HG03196 (cell line): ENCODE data around the gene FNDC3B.
"Not testable (repeated sequence)": the region's sequence is repeated elsewhere in the genome, so short reads cannot be mapped to it uniquely, and the experiment has no call there.

Source experiments
- ATAC-seq: cut with Tn5 transposase; IDR thresholded peaks from one replicate; pipeline ENCODE4 v1.9.1; 2021; ENCODE audit not compliant: unreplicated experiment

The FNDC3B gene

DNA sequence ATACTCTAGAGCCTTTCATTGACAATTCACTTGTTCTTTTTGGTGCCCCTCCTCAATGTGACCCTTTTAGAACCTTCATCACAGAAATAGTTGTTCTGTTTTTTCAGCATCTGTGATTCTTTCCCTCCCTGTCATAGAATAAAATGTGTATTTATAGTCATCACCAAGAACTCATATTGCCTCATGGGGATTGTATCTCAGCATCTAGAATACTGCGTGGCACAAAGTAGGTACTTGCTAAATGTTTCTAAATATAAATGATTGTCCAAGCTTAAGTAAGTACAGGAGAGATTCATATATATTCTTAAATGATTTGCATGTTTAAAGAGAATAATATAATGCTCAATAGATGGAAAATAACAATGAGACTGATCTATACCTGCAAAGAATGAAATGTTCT lies 190.1 kb downstream of the FNDC3B start:
- no peak for ATAC-seq

DNA sequence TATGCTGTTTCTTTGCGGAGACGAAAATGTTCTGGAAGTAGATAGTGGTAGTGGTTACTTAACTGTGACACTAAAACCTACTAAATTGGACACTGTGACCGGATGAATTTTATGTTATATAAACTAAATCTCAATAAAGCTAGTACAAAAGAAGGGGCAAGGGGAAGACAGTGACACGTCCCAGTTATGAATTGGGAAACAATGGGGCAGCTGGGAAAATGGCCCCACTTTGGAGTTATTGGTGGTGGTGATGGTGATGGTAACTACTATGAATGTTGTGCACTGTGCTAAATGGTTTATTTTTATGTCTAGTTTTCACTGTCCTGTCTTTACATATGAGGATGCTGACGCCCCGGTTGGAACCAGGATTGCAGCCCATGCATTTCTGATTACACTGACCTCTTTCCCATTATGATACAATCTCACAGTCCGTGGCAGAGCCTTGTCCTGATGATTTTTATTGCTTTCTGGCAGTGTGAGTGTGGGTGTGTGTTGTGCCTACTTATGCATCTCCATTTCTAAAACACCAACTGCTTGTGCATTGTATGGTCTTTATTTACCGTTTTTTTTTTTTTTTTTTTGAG lies 192.0 kb downstream of the FNDC3B start:
- no peak for ATAC-seq

DNA sequence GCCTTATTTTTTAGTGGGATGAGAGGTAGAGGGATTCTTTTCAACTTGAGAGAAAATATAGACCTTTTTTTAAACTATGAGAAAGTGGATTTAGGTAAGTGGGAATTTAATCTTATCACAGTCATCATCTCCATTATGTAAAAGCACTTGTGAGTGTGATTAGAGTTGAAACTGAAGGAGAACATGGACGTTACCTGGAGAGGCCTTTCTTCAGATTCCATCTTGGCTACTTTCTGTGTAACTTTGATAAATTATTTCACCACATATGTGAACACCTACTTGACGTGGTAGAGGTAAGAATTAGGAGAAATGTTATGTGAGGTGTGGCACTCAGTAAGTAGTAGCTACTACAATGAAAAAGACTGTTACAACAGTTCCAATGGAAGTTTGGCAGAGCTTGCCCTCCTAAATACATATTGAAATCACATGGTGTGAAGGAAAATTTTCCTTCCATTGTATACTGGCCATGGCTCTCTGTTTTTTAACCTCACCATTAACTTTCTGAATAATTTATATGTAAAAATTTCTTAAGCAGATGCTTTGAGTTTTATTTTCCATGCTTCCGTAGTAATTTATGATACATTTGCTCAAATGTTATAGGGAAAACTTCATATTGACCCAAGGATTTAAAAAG lies 193.3 kb downstream of the FNDC3B start:
- ATAC-seq, result no peak

DNA sequence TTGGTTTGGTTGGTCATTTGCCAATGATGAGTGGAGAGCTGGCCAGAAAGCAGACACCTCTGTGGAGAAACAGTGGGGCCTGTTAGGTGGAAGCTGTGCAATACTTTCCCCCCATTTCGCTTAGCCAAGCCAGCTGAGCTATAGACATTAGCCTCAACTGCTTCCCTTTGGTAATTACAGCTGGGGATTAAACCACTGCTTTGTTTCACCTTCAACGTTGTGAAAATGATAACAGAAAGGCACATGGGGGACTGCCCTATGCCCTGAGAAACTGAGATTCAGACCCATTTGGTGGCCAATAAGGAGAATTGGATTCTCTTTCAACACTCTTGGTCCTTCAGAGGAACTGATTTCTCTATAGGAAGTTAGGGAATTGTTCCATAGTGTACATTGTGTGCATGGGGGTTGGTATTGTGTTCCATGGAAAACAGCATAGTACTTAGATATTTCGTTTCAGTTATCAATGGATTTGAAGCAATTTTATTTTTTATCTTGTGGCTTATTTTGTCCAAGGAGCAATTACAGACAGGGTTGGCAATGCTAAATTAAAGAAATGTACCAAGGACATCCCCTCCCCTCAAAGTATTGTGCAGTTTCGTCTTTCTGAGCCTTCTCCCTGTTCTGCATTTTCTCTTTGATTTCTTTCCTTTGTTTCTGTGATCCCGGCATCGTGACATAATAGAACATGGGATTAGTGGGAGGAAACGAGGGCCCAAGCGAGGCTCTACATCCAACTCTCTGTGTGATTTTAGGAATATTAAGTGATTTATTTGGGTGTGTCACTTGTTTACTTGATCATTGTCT lies 194.3 kb downstream of the FNDC3B start:
- ATAC-seq, result no peak

DNA sequence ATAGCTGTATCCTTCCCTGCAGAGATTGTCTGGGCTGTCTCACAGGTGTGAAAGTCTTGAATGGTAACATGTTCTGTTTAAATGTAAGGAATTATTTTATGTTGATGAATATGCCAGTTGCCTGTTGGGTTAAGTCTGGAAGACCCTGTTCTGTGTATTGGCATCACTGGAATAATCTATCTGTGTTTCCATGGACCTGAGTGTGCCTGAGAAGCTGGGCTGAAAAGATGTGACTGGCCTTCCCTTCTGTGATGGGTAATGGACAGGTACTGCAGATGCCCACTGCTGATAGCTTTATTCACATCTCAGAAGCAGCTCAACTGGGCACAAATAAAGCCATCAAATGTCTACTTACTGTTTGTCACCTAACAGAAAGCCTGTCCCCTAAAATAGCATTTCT lies 196.3 kb downstream of the FNDC3B start:
- no peak for ATAC-seq

DNA sequence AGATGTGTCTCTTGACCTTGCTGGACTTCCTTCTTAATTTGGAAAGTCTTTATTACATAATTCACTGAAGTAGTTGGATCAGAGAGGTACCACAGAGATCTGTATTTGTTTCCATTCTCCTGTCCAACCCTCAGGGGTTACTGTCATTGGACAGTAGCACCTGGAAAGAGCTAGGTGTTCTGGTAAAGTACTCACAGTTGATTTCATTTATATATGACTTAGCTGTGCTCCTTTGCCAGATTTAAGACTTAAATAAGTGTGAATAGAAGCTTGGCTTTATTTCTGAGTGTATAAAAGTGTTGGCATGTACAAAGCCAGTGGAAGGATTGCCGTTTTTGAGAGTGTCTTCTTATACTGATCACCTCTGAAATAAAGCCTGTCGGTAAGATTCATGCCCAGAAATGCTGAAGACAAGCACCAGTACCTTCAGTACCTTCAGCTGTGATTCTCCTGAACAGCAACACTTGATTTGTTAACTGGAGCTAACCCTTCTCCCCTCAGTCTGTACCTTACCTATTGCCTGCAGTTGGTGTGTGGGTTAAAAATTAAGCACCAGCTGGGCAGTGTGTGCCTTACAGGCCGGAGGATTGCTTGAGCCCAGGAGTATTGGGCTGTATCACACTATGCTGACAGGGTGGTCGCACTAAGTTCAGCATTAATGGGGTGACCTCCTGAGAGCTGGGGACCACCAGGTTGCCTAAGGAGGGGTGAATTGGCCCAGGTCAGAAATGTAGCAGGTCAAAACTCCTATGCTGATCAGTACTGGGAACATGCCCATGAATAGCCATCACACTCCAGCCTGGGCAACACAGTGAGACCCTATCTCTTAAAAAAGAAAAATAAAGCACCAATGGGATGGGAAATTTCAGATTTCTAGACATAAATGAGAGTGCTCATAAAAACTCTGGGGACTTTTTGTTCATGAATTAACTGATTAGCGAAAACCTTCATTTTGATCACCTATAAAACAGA lies 197.7 kb downstream of the FNDC3B start:
- ATAC-seq, result no peak

DNA sequence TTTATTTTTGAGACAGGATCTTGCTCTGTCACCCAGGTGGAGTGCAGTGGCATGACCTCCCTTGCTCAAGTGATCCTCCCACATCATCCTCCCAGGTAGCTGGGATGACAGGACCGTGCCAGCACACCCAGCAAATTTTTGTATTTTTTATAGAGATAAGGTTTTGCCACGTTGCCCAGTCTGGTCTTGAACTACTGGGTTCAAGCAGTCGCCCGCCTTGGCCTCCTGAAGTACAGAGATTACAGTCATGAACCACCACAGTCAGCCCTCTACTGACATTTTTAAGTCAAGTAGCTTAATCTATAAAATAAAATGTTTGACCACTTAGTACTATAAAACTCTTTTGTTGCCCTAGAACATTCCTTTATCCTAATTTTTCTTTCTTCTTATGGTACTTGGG lies 198.8 kb downstream of the FNDC3B start:
- no peak for ATAC-seq

DNA sequence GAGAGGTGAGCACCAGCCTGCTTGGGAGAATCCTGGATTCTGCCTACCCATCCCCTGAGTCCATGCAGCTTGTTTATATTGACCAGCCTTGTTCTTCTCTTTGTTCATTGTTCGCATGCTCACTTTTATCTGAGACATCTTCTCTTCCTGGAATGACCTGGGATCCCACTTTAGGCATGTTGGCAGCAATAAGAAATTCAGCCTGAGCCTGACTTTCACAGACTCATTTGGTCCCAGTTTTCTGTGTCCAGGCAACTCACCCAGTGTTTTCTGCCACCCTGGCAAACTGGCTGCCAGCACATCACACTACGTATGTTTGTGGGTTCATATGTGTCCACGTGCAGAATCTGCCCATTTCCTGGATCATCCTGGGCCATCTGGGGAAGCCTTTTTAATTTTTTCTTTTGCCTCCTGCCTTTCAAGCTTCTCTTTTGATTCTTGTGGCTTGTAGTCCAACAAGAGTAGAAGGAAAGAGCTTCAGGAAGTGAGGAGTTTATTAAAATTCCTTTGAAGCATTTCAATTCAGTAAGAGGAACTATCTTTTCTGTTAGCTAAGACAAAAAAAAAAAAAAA lies 199.9 kb downstream of the FNDC3B start:
- ATAC-seq, result no peak

DNA sequence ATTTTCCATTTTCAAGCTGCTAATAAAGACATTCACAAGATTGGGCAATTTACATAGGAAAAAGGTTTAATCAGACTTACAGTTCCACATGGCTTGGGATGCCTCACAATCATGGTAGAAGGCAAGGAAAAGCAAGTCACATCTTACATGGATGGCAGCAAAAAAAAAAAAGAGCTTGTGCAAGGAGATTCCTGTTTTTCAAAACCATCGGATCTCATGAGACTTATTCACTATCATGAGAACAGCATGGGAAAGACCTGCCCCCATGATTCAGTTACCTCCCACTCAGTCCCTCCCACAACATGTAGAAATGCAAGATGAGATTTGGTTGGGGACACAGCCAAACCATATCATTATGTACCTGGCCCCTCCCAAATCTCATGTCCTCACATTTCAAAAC lies 202.0 kb downstream of the FNDC3B start:
- ATAC-seq, result no peak

DNA sequence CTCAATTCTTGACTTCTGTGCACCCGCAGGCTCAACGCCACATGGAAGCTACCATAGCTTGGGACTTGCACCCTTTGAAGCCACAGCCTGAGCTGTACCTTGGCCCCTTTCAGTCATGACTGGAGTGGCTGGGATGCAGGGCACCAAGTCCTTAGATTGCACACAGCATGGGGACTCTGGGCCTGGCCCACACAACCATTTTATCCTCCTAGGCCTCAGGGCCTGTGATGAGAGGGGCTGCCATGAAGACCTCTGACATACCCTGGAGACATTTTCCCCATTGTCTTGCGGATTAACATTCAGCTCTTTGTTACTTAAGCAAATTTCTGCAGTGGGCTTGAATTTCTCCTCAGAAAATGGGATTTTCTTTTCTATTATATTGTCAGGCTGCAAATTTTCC lies 203.1 kb downstream of the FNDC3B start:
- ATAC-seq, result not testable (repeated sequence)

DNA sequence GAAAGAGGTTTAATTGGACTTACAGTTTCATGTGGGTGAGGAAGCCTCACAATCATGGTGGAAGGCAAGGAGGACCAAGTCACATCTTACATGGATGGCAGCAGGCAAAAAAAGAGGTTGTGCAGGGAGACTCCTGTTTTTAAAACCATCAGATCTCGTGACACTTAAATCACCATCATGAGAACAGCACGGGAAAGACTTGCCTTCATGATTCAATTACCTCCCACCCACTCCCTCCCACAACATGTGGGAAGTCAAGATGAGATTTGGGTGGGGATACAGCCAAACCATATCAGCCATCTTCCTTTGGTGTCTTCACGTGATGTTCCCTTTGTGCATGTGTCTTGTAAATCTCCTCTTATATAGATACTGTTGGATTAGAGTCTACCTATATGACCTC lies 204.0 kb downstream of the FNDC3B start:
- not testable (repeated sequence) for ATAC-seq

DNA sequence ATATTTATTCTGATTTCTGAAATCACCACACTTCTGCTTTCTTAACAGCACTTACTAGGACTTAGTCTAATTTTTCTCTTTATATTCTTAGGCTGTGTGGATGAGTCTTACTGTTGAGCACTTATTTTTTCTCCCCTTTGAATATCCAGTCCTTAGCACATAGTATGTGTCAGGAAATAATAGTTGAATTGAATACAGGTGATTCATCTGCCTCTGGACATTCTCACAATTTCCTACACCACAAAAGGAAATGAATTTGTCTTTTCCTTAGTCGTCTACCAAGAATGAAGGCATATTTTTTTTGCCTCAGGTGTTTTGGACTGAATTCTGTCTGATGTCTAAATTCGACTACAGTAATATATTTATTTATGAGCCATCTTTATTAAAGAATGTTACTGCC lies 204.6 kb downstream of the FNDC3B start:
- no peak for ATAC-seq

DNA sequence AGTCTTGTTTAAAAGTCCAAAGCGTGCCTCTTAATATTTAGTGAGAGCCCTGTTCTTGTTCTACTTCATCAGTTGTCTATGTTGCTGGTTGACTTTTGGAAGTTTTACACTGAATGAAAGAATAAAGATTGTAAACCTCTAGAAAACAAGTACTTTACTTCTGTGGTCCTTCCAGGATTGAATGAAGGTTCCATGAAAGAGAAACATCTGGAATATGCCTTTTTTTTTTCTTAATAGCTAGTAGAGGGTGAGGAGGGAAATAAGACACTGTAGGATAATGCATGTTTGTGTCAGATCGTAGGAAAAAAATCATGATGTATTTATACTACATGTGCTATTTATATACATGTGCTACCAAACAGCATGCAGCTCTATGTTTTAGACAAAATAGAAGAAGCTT lies 205.9 kb downstream of the FNDC3B start:
- ATAC-seq, result no peak

DNA sequence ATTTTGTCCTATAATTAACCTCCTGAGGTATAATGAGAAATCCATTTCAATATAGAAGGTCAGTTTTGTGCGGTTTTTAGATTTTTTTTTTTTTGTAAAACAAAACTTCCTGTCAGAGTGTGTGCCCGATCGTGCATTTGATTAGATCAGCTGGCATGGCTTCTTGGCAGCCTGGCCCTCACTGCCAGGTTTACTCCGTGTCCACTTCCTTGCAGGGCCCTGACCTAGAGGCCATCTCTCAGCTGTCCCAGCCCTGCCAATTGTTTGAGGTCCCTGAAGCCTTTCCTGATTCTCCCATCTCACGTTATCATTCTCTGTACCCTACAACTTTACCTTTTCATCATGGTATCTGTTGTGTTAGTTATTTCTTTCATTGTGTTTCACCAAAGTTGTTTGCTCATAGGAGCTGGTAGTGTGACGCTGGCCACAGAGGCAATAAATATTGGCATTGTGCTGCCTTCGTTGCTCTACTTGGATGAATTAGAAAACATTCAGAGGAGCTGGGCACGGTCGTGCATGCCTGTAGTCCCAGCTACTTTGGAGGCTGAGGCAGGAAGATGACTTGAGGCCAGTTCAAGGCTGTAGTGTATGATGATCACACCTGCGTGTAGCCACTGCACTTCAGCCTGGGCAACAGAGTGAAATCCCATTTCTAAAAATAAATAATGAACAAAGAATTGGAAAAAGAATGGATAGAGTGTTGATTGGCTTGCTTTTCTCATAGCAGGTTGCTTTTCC lies 206.9 kb downstream of the FNDC3B start:
- ATAC-seq, result no peak

DNA sequence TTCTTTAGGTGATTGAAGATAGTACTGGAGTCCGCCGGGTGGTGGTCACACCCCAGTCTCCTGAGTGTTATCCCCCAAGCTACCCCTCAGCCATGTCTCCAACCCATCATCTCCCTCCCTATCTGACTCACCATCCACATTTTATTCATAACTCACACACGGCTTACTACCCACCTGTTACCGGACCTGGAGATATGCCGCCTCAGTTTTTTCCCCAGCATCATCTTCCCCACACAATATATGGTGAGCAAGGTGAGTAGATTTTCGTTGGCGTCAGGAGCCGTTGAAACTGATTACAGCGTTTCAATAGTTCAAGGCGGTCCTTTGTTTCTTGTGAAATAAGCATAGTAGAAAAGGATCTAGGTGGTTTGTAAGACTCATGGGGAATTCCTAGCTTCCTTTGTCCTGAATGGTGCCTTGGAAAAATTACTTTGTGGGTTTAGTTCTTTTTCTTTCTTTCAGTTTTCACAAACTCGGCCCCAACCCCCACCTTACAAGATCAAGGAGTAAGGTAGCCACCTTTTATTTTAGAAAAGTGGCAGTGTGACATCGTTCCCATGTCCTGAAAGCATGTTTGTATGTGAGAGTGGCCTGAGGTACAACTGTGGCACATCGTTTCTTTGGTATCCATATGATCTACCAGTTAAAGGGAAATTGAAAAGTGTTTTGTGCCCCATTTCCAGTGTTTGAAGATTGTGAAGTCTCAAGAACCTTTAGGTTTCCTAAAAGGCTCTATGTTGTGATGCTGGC lies 208.3 kb downstream of the FNDC3B start:
- no peak for ATAC-seq

DNA sequence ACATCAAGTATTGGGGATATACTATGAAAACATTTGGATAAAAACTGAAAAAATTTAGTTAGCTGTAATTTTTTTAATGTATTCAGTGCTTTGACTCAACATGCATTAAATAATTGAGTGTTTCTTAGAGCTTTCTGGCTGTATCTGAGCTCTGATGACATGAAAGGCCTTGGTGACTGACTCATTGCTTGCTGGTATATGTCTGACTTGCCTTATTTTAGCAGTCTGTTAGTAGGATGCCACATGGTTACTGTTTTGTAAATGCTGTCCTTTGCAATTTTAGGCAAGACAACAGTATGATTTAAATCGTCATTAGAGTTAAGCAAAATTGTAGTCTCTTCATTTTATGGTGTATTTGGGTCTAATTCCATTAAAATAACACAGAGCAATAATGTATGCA lies 209.7 kb downstream of the FNDC3B start:
- no peak for ATAC-seq

DNA sequence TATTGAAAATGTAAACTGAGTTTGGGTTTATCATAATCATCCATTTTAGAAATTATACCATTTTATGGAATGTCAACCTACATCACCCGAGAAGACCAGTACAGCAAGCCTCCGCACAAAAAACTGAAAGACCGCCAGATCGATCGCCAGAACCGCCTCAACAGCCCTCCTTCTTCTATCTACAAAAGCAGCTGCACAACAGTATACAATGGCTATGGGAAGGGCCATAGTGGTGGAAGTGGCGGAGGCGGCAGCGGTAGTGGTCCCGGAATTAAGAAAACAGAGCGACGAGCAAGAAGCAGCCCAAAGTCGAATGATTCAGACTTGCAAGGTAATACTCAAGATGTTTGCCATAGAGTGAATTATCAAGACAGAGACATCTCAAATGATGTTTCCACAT lies 211.8 kb downstream of the FNDC3B start:
- ATAC-seq, result no peak

DNA sequence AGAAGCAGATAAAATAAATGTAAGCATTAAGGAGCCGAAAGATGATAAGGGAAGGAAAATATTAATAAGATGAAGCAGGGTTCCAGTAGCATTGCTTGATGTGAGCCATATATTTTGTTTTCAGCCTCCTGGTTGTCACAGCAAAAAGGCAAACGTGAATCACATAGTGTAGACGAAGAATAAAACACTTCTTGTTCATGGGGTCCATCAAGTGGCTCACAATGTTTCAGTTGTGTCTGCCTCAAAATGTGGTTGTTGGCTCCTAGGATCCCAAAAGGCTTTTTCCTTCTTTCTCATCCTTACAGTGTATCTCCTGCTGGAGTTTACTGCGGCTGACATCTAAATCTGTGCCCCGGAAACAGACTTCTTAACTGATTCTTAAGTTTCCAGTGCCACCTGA lies 213.8 kb downstream of the FNDC3B start:
- no peak for ATAC-seq

DNA sequence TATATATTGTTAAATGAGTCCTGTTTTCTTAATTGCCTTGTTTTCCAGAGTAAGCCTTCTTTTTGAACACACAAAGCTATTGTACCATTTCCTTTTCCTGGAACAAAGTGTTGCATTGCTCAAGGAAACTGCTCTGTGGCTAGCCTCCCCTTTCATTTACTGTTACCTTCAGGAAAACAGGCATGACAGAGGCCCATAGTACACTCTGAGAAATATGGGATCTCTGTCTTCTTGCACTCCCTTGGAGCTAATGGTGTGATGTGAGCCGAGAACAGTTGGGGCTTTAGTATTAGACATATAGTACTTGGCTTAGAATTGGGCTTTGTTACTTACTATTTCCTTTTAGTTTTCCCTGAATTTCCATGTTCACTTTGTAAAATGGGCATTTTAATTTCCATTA lies 215.2 kb downstream of the FNDC3B start:
- ATAC-seq, result no peak
